HEK293T (cell line): ENCODE results near the gene OTX2.

Experiments used
- CTCF ChIA-PET: fragments of 350-600 bp; formaldehyde crosslinking; extraction: SDS; loops from one replicate; lab custom pipeline; 2021; ENCODE audit warnings: antibody characterized with exemption, inconsistent platforms; lab: Yijun Ruan, JAX
- POLR2A ChIA-PET: fragments of 350-600 bp; formaldehyde crosslinking; extraction: SDS; loops from one replicate; lab custom pipeline; 2020; ENCODE audit warnings: antibody characterized with exemption, inconsistent platforms; lab: Yijun Ruan, JAX
- DNase-seq: peaks from one replicate; pipeline ENCODE4 v3.0.0; 2012; ENCODE audit warnings: mixed read lengths; ENCODE audit errors: extremely low spot score
- ARNT ChIP-seq: fragments of 450-650 bp; IDR thresholded peaks from 2 replicates; pipeline ENCODE4 v1.6.1; 2017; ENCODE audit warnings: mild to moderate bottlenecking
- BHLHE40 ChIP-seq: fragments of 450-650 bp; IDR thresholded peaks from 2 replicates; pipeline ENCODE4 v1.6.1; 2016; ENCODE audit warnings: mild to moderate bottlenecking, moderate library complexity, borderline replicate concordance
- CTBP1 ChIP-seq: fragments of 450-650 bp; IDR thresholded peaks from 2 replicates; pipeline ENCODE4 v1.6.1; 2016; ENCODE audit warnings: borderline replicate concordance
- ELF4 ChIP-seq: fragments of 450-650 bp; IDR thresholded peaks from 2 replicates; pipeline ENCODE4 v1.6.1; 2017; ENCODE audit warnings: antibody characterized with exemption
- FOXA1 ChIP-seq: fragments of 450-650 bp; IDR thresholded peaks from 2 replicates; pipeline ENCODE4 v1.6.1; 2016; ENCODE audit warnings: mild to moderate bottlenecking
- FOXK2 ChIP-seq: fragments of 450-650 bp; IDR thresholded peaks from 2 replicates; pipeline ENCODE4 v1.6.1; 2016; ENCODE audit warnings: mild to moderate bottlenecking
- FOXM1 ChIP-seq: fragments of 450-650 bp; IDR thresholded peaks from 2 replicates; pipeline ENCODE4 v1.6.1; 2017; ENCODE audit warnings: mild to moderate bottlenecking, borderline replicate concordance
- HDGF ChIP-seq: fragments of 450-650 bp; IDR thresholded peaks from 2 replicates; pipeline ENCODE4 v1.6.1; 2017; ENCODE audit warnings: antibody characterized with exemption, borderline replicate concordance
- L3MBTL2 ChIP-seq: fragments of 450-650 bp; conservative IDR thresholded peaks from 2 replicates; pipeline ENCODE4 v1.6.1; 2016; ENCODE audit warnings: mild to moderate bottlenecking
- LEF1 ChIP-seq: fragments of 450-650 bp; IDR thresholded peaks from 2 replicates; pipeline ENCODE4 v1.6.1; 2017; ENCODE audit warnings: mild to moderate bottlenecking, borderline replicate concordance
- NFRKB ChIP-seq: fragments of 450-650 bp; IDR thresholded peaks from 2 replicates; pipeline ENCODE4 v1.6.1; 2016; ENCODE audit warnings: mild to moderate bottlenecking, moderate library complexity
- SP1 ChIP-seq: fragments of 450-650 bp; IDR thresholded peaks from 2 replicates; pipeline ENCODE4 v1.6.1; 2017
- SUZ12 ChIP-seq: fragments of 450-650 bp; IDR thresholded peaks from 2 replicates; pipeline ENCODE4 v1.6.1; 2016; ENCODE audit warnings: mild to moderate bottlenecking
- TARDBP ChIP-seq: fragments of 450-650 bp; IDR thresholded peaks from 2 replicates; pipeline ENCODE4 v1.6.1; 2016
- ZNF384 ChIP-seq: fragments of 450-650 bp; IDR thresholded peaks from 2 replicates; pipeline ENCODE4 v1.6.1; 2016
- TF ChIP-seq, protein P1 (sequence below): fragments of 450-650 bp; IDR thresholded peaks from 2 replicates; pipeline ENCODE4 v1.6.1; 2016

Gene OTX2

DNA sequence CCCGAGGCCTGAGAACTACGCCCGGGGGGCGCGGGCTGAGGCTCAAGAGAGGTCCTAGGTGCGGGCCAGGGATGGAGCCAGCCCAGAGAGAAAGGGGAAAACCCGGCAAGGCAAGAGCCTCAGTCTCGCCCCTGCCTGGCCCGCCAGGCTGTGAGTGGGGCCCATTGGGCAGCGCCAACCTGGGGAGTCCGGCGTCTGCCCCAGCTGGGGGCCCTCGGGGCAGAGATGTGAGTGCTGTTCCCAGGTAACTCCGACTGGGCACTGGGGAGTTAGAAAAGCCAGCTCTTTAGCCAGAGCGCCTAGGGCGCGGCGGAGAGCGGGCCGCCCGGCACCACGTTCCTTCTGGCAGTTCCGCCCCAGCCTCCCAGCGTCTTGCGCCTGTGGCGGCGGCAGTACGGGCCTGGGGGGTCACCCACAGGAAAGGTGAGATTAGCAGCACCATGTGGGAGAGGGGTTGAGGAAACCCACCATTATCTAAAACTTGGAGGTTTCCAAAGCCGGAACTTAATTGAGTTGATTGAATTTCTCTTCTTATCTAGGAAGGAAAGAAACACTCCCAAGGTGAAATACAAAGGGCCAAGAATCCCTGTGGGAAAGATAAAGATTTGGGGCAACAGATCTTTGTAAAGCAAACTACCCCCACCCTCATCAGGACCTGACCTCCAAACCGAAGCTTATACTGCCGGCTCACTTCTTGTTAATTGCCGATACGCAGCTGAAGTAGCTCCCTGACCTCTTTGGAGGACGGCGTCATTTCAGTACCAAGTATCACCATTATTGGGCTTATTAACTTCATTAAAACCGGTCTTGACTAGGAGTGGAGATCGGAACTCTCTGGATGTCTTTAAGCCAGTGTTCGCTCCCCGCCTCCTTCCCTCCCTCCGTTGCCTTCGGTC, 11.6 kb downstream of the OTX2 start:
- DNase-seq, result no peak
- ChIA-PET CTCF (no interaction called here), POLR2A (no interaction called here)
- TF ChIP-seq NFRKB (no peak), LEF1 (no peak), SP1 (no peak), FOXK2 (no peak)

GRCh38 chr14:56797569-56798446, 12.5 kb downstream of the OTX2 start:
- DNase-seq, result no peak
- POLR2A ChIA-PET, result no interaction called here
- no peak for TF ChIP-seq SUZ12
- TF ChIP-seq CTBP1, result no peak
- TF ChIP-seq FOXM1, result no peak
- no peak for TF ChIP-seq NFRKB
- no peak for TF ChIP-seq SP1
- no peak for TF ChIP-seq ARNT
- TF ChIP-seq LEF1, result no peak
- no peak for TF ChIP-seq BHLHE40
- TF ChIP-seq FOXA1, result no peak
- no peak for TF ChIP-seq HDGF
- no peak for TF ChIP-seq FOXK2
- no peak for TF ChIP-seq TARDBP
- TF ChIP-seq ZNF384, result no peak
- TF ChIP-seq L3MBTL2, result no peak
- no peak for TF ChIP-seq ELF4
- TF ChIP-seq, protein P1, sequence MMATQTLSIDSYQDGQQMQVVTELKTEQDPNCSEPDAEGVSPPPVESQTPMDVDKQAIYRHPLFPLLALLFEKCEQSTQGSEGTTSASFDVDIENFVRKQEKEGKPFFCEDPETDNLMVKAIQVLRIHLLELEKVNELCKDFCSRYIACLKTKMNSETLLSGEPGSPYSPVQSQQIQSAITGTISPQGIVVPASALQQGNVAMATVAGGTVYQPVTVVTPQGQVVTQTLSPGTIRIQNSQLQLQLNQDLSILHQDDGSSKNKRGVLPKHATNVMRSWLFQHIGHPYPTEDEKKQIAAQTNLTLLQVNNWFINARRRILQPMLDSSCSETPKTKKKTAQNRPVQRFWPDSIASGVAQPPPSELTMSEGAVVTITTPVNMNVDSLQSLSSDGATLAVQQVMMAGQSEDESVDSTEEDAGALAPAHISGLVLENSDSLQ, result no peak
- CTCF ChIA-PET, result no interaction called here

GRCh38 chr14:56797003-56797568, 13.2 kb downstream of the OTX2 start:
- no peak for DNase-seq
- CTCF ChIA-PET, result no interaction called here
- TF ChIP-seq NFRKB (no peak), FOXK2 (no peak), ZNF384 (no peak), ARNT (no peak), FOXA1 (no peak), SUZ12 (no peak), ELF4 (no peak), CTBP1 (no peak), L3MBTL2 (no peak), HDGF (no peak), TARDBP (no peak), SP1 (no peak), FOXM1 (no peak), LEF1 (no peak)
- TF ChIP-seq, protein P1, result no peak

GRCh38 chr14:56796259-56796658, 14.0 kb downstream of the OTX2 start:
- no peak for DNase-seq
- TF ChIP-seq SP1 (no peak), L3MBTL2 (no peak), TARDBP (no peak), FOXA1 (no peak), LEF1 (no peak), CTBP1 (no peak), HDGF (no peak), ELF4 (no peak), BHLHE40 (no peak), FOXM1 (no peak), ARNT (no peak), ZNF384 (no peak)
- TF ChIP-seq, protein P1, result no peak
- CTCF ChIA-PET, result no interaction called here
- POLR2A ChIA-PET, result interaction anchor here (0.6 kb wide), 1 partner anchor 12 kb away, joined by 3 read pairs; no protein-coding TSS in a partner anchor

More at GRCh38 chr14:56797003-56797568, 13.2 kb downstream of the OTX2 start:
- POLR2A ChIA-PET, result no interaction called here

DNA sequence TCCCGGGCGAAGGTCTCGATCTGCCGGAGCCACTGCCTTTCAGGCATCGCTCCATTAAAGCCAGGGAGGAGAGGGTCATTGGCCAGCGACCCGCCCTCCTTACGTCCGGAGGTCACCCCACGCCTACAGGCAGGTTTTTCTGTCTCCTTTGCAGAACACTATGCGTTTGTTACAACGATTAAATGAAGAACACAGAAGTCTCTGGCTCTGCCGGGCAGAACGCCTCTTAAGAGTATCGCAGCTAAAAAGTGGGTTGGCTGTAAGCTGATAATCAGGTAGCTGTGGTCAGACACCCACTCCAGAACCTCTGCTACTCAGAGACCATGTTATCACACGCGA, 15.0 kb downstream of the OTX2 start:
- TF ChIP-seq L3MBTL2, result no peak
- no peak for TF ChIP-seq ZNF384
- no peak for TF ChIP-seq CTBP1
- TF ChIP-seq ARNT, result no peak
- TF ChIP-seq LEF1, result no peak
- no peak for DNase-seq
- ChIA-PET CTCF (no interaction called here), POLR2A (no interaction called here)
